Globus pallidus (tissue), 1 donor: ENCODE data around the gene NUB1.
"Not testable (repeated sequence)": the region's sequence is repeated elsewhere in the genome, so short reads cannot be mapped to it uniquely, and the experiment has no call there.

Source experiments
- DNase-seq: peaks from one replicate; pipeline ENCODE4 v3.0.0-alpha.2; 2015; ENCODE audit warnings: low spot score

Gene NUB1, protein sequence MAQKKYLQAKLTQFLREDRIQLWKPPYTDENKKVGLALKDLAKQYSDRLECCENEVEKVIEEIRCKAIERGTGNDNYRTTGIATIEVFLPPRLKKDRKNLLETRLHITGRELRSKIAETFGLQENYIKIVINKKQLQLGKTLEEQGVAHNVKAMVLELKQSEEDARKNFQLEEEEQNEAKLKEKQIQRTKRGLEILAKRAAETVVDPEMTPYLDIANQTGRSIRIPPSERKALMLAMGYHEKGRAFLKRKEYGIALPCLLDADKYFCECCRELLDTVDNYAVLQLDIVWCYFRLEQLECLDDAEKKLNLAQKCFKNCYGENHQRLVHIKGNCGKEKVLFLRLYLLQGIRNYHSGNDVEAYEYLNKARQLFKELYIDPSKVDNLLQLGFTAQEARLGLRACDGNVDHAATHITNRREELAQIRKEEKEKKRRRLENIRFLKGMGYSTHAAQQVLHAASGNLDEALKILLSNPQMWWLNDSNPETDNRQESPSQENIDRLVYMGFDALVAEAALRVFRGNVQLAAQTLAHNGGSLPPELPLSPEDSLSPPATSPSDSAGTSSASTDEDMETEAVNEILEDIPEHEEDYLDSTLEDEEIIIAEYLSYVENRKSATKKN

DNA sequence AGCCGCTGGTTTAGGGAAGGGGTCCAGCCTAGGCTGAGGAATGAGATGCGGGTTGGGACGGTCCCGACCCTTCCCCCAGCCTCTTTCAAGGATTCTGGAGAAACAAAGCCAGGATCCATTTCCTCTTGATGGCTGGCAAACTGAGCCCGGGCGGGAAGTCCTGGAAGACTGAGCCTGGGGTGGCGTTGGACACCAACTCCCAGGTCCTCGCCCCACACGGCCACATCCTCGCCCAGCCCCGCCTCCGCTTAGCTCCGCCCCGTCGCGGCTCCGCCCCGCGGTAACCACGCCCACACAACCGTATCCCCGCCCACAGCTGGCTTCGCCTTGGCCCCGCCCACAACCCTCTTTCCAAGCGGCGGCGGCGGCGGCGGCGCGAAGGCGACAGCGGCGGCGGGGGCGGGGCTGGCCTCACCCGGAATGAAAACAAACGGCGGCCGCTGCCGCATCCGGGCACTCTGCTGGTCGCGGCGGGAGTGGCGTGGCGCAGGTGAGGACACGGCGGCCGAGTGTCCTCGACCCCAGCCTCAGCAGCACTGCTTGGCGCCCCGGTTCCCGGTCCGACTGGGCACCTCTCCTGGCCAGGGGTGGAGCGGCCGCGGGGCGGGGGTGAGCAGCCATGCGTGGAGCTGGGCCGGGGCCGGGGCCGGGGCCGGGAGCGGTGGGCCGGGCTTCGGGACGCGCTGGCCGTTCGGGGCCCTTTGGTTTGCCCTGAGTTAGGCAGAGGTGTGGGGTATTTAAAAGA lies at the start of gene NUB1:
NUB1 (plus strand) TSS at position 456 of the 745 bp plus-strand sequence. CDS start 3,538 bp downstream, outside the sequence.
- peak; percentile 85 for DNase-seq

- DNase-seq, result no peak
These were observed 48.8 kb upstream of the NUB1 start for GRCh38 chr7:151292850-151293249.

DNA sequence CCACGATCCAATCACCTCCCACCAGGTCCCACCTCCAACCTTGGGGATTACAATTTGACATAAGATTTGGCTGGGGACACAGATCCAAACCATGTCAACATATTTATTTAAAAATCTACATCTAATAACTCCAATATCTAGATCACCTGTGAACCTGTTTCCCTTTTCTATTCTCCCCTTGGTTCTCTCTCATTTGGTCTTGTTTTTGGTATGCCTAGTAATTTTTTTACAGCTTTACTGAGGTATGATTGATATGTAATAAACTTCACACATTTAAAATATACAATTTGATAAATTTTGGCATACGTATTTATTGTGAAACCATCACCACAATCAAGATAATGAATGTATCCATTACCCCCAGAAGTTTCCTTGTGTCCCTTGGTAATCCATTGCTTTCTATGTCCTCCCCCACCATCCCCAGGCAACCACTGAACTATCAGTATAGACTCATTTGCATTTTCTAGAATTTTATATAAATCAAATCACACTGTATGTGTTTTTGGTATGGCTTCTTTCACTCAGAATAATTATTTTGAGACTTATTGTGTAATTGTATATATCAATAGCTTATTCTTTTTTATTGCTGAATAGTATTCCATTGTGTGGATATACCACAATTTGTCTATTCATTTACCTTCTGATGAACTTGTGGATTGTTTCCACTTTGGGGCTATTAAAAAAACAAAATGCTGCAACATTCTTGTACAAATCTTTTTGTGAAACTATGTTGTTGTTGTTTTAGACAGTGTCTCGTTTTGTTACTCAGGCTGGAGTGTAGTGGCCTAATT lies 45.2 kb upstream of the NUB1 start:
- no peak for DNase-seq

- DNase-seq, result no peak
These were observed 42.8 kb upstream of the NUB1 start for GRCh38 chr7:151298765-151299164.

DNA sequence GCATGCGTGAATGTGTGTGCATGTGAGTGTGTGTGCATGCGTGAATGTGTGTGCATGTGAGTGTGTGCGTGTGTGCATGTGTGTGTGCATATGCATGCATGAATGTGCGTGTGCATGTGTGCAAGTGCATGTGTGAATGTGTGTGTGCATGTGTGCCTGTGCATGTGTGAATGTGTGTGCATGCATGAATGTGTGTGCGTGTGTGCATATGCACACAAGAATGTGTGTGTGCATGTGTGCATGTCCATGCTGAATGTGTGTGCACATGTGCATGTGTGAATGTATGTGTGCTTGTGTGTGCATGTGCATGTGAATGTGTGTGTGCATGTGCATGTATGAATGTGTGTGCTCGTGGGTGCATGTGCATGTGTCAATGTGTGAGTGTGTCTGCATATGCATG lies 42.1 kb upstream of the NUB1 start:
- no peak for DNase-seq

GRCh38 chr7:151299940-151300645 lies 41.5 kb upstream of the NUB1 start:
- DNase-seq, result no peak

- DNase-seq, result no peak
These were observed 39.8 kb upstream of the NUB1 start for GRCh38 chr7:151301471-151302462.

GRCh38 chr7:151304251-151304650 lies 37.4 kb upstream of the NUB1 start:
- DNase-seq, result not testable (repeated sequence)

DNA sequence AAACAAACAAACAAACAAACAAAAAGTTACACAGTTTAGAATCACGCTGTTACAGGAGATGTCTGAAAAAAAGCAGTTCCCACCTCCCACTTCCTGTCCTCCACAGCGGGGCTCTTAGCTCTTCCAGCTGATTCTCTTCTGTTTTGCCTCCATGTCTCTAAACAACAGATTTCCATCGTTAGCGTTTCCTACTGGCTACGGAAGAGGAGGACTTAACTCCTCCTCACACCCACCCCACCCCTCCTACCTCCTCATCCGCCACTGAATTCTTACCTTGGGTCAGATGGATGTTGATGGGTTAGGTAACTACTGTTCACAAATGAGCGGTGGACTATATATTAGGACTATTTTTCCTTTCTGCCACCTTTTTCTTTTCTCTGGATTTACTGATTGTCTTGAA lies 36.8 kb upstream of the NUB1 start:
- DNase-seq, result no peak

DNA sequence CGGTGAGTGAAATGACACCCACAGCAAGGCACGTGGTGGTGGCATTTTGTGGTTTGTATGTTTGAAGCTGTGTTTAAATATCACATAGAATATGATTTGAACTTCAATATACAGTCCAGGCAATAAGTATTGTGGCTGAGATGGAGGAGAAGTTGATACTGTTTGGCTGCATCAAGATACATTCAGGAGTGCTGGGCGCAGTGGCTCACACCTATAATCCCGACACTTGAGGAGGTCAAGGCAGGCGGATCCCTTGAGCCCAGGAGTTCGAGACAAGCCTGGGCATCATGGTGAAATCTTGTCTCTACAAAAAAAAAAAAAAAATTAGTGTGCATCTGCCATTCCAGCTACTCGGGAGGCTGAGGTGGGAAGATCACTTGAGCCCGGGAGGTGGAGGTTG lies 35.2 kb upstream of the NUB1 start:
- DNase-seq, result no peak

DNA sequence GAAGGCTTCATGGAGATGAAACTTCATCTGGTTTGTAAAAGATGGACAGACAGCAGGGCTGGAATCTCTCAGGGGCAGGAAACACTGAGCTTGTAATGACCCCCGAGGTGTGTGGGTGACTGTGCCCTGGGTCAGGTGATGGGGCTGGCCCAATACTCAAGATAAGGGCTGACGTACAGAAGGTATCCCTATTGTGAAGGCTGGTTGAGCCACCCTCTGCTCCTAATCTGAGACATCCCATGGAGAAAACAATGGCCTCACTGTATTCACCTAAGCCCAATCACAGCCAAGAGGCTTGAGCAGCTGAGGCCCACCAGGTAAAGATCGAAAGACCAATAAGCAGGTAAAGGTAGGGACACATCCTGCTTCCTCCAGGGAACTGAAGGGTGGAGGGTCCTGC lies 34.8 kb upstream of the NUB1 start:
- no peak for DNase-seq

DNA sequence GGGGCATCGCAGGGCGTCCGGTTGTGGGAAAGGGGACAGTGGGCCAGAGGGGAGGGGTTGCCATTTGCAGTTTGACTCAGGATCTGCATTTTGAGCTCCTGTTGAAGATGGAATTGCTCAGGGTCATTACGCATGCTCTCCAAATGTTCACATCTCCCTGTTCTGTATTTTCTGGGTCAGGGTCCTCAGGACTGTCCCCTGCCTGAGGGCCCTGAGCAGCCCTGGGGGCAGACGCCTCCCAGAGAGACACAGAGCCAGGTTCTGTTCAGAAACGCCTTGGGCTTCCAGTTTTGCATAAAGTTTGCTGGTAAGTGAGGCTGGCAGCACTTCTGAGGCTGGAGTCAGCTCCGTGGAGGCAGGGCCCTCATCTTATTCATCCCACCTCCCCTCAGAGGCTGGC lies 34.1 kb upstream of the NUB1 start:
- no peak for DNase-seq

DNA sequence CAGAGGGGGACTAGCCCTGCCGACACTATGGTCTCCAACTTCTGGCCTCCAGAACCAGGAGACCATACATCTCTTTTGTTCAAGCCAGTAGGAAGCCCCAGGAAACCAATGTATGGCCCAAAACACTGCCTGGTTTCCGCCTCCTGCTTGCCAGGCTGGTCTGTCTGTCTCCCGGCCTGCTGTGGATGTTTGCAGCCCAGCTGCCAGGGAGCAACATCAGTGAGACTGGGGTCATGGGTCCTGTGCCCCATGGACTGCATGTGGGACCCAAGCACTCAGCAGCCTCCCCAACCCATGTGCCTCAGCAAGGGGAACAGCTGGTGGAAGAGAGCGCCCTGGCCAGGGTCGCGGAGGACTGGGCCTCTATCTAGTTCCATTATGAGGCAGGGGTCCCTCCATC lies 33.4 kb upstream of the NUB1 start:
- no peak for DNase-seq

DNA sequence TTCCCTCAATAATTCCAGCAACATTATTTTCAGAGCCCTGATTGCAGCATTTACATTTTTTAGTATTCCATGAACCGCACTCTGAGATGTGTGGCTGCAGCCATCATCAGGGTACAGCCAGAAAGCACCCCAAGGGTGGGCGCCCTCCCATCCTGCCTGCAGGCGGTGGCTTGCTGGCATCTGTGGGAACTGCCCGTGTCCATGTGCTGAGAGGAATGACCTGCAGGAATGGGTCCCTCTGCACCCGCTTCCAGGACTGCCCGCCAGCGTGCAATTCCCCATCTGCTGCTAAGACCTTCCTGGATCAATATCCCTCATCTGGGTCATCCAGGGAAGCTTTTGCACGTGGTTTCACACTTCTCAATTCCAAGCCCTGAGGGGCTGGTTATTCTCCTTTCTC lies 32.8 kb upstream of the NUB1 start:
- no peak for DNase-seq

DNA sequence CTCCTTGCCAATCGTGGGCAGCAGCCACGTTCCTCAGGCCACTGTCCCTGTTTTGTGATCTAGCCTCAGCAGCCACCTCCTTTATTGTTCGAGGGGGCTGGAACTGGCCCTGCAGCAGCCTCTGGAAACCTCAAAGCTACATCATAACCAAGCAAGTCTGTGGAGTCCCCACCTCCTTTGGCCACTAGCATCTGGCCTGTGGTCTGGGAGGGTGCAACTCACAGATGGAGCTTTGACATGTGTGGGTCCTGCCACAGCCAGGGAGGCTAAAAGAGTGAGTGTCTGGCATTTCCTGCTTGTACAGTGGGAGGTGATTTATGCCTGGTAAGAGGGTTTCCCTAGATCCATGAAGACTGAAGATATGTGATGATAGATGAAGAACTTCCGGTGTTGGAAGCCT lies 32.3 kb upstream of the NUB1 start:
- no peak for DNase-seq

DNA sequence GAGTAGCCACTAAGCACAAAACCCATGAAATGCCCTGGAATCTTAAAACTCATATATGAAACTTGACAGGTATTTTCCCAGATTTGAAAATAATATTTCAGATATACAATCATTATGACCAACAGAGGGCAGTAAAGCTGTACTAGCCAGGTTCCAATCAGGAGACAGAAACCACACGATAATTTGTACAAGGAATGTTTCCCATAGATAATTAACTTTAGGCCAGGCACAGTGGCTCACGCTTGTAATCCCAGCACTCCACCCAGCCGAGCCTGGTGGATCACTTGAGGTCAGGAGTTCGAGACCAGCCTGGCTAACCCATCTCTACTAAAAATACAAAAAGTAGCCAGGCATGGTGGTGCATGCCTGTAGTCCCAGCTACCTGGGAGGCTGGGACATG lies 31.0 kb upstream of the NUB1 start:
- DNase-seq, result no peak

DNA sequence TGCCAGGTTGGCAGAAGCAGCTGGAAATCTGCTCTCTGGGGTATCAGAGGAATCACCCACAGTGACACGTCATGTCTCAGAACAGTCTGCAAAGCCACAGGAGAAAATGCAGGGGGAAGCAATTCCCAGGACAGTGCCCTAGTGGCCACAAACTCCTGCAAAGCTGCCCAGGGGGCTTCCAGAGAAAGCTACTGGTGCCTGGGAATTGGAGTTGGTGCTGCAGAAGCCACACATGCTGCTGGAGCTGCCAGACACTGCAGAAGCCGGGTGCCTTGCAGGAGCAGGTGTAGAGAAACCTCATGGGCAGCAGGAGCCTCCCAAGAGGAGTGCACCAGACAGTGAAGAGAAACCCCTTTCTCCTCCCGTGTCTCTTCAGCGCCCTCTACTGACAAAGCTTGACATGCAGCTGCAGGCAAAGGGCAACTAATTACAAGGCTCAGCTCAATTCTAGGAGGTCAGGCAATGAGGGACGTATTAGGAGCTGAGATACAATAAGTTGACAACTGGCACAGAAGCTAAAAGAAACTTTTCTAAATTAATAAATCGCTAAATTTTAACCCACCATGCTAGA lies 30.2 kb upstream of the NUB1 start:
- no peak for DNase-seq

GRCh38 chr7:151312356-151312755 lies 29.3 kb upstream of the NUB1 start:
- DNase-seq, result no peak

- no peak for DNase-seq
These were observed 28.5 kb upstream of the NUB1 start for GRCh38 chr7:151312831-151313809.
